ENCODE results near the gene GPR161. TPM values are rescaled to one million over a fixed set of nuclear protein-coding genes. Genes with fewer than 3 reads are reported as not detected.

GPR161 gene
- total RNA-seq, 1 experiment from 2014 or later, result 13.7 TPM

GRCh38 chr1:168053681-168054080 lies 83.0 kb downstream of the GPR161 start:
- CTCF ChIA-PET, result interaction anchor here (2.2 kb wide), 1 partner anchor 29 kb away, joined by 6 read pairs; no protein-coding TSS in a partner anchor
- no TSS peak for BruUV-seq (replicated peaks)
- no peak overlapping the region for H3K27ac ChIP-seq (ENCODE audit: low read depth, low read length)

GRCh38 chr1:168050880-168051279 lies 85.8 kb downstream of the GPR161 start:
- Histone ChIP-seq H4K20me1 (ENCODE audit: insufficient read depth) (no peaks in the 10 kb centered on the region), H3K9me2 (ENCODE audit: insufficient read depth) (no peaks in the 10 kb centered on the region), H2AFZ (ENCODE audit: low read depth, low read length, poor library complexity, severe bottlenecking) (no peak overlapping the region), H3K27me3 (ENCODE audit: insufficient read depth, low read length) (no peaks in the 10 kb centered on the region), H3K4me1 (ENCODE audit: control insufficient read depth in 1 of 2, insufficient read depth in 2 of 2, low read length in 2 of 2) (no peaks in the 10 kb centered on the region), H3K4me2 (ENCODE audit: low read length) (no peak overlapping the region), H3K36me3 (ENCODE audit: control insufficient read depth in 1 of 2, insufficient read depth in 2 of 2, low read length in 2 of 2) (no peaks in the 10 kb centered on the region), H3K9ac (ENCODE audit: low read length) (no peak overlapping the region), H3K4me3 (replicated peaks in 1 of 2; ENCODE audit: low read depth in 1 of 2, low read length in 2 of 2) (no peak overlapping the region), H3K79me2 (ENCODE audit: insufficient read depth, low read length) (no peaks in the 10 kb centered on the region), H3K9me3 (ENCODE audit: control insufficient read depth in 1 of 2, insufficient read depth in 1 of 2, low read depth in 1 of 2, low read length in 2 of 2) (no peaks in the 10 kb centered on the region), H3K27ac (ENCODE audit: low read depth, low read length) (no peak overlapping the region)
- no TSS peak for BruUV-seq (replicated peaks)
- intact Hi-C loops (cut with micrococcal nuclease), result no loop called here
- TF ChIP-seq CBX3 (IDR thresholded peaks at IDR 0.05; ENCODE audit: low read depth), result no peak
- no peak for TF ChIP-seq POLR2A (IDR thresholded peaks at IDR 0.05; ENCODE audit: borderline replicate concordance, extremely low read depth, insufficient read depth, insufficient read length)
- TF ChIP-seq ZFX (IDR thresholded peaks at IDR 0.05), result no peak
- TF ChIP-seq YY1 (IDR thresholded peaks at IDR 0.05; ENCODE audit: extremely low read depth, insufficient replicate concordance, low read depth, low read length), result no peak
- no peak for TF ChIP-seq ZBTB33 (IDR thresholded peaks at IDR 0.05; ENCODE audit: extremely low read depth, insufficient replicate concordance, low read length)
- TF ChIP-seq TCF7L2 (IDR thresholded peaks at IDR 0.05; ENCODE audit: borderline replicate concordance, extremely low read depth, insufficient read depth, insufficient read length), result no peak
- TF ChIP-seq RAD21 (IDR thresholded peaks at IDR 0.05; ENCODE audit: low read depth), result no peak
- ChIA-PET CTCF (no interaction called here), RAD21 (ENCODE audit: low non-redundant PET in 1 of 2, low total read pairs in 2 of 2, uncharacterized antibody in 2 of 2, unreplicated experiment in 2 of 2) (no interaction called here), POLR2A (no interaction called here)
- no peak for DNase-seq (ENCODE audit: low read depth, low spot score)
- ATAC-seq, result no peak

More at GRCh38 chr1:168053681-168054080, 83.0 kb downstream of the GPR161 start:
- no peak for DNase-seq (ENCODE audit: low read depth, low spot score)
- no peaks in the 10 kb centered on the region for H3K4me1 ChIP-seq (ENCODE audit: control insufficient read depth in 1 of 2, insufficient read depth in 2 of 2, low read length in 2 of 2)
- H3K79me2 ChIP-seq (ENCODE audit: insufficient read depth, low read length), result no peaks in the 10 kb centered on the region
- H3K9me3 ChIP-seq (ENCODE audit: control insufficient read depth in 1 of 2, insufficient read depth in 1 of 2, low read depth in 1 of 2, low read length in 2 of 2), result no peaks in the 10 kb centered on the region
- no peak for TF ChIP-seq RAD21 (IDR thresholded peaks at IDR 0.05; ENCODE audit: low read depth)
- H3K4me2 ChIP-seq (ENCODE audit: low read length), result no peak overlapping the region
- no peak overlapping the region for H3K4me3 ChIP-seq (replicated peaks in 1 of 2; ENCODE audit: low read depth in 1 of 2, low read length in 2 of 2)
- no peaks in the 10 kb centered on the region for H3K9me2 ChIP-seq (ENCODE audit: insufficient read depth)
- H3K9ac ChIP-seq (ENCODE audit: low read length), result no peak overlapping the region
- no peaks in the 10 kb centered on the region for H3K27me3 ChIP-seq (ENCODE audit: insufficient read depth, low read length)
- ChIA-PET RAD21 (ENCODE audit: low non-redundant PET in 1 of 2, low total read pairs in 2 of 2, uncharacterized antibody in 2 of 2, unreplicated experiment in 2 of 2) (no interaction called here), POLR2A (no interaction called here)
- no peak overlapping the region for H2AFZ ChIP-seq (ENCODE audit: low read depth, low read length, poor library complexity, severe bottlenecking)
- no peaks in the 10 kb centered on the region for H4K20me1 ChIP-seq (ENCODE audit: insufficient read depth)
- ATAC-seq, result no peak
- no peaks in the 10 kb centered on the region for H3K36me3 ChIP-seq (ENCODE audit: control insufficient read depth in 1 of 2, insufficient read depth in 2 of 2, low read length in 2 of 2)
- intact Hi-C loops (cut with micrococcal nuclease), result no loop called here
